Stimulated activated CD8-positive, alpha-beta memory T cell treated with anti-CD3 and anti-CD28 coated beads, Interleukin-12 subunit alpha, Interleukin-12 subunit beta, amount 100 ng/mL, for 1 hour (primary cell): ENCODE data around the gene SGMS2.
A peak's percentile ranks its signal among the peaks of the same experiment; 100 is the strongest.

Experiments used
- DNase-seq: peaks from one replicate; pipeline ENCODE4 v3.0.0-alpha.2; 2020; ENCODE audit warnings: low read depth

SGMS2 gene

GRCh38 chr4:107824350-107825071, at the start of gene SGMS2:
Gene SGMS2, plus strand, starts transcription at chr4:107824932. Its CDS starts 70,622 bp downstream, at chr4:107895554.
- DNase-seq = peak; percentile 4

- no peak for DNase-seq
These were observed 46.8 kb upstream of the SGMS2 start for GRCh38 chr4:107777890-107778289.

- no peak for DNase-seq
These were observed 45.8 kb upstream of the SGMS2 start for GRCh38 chr4:107778784-107779530.

- DNase-seq = no peak
These were observed 44.1 kb upstream of the SGMS2 start for GRCh38 chr4:107780665-107781064.

- DNase-seq = no peak
These were observed 32.8 kb upstream of the SGMS2 start for GRCh38 chr4:107791902-107792301.

GRCh38 chr4:107792711-107793110, 32.0 kb upstream of the SGMS2 start:
- no peak for DNase-seq

GRCh38 chr4:107793996-107794395, 30.7 kb upstream of the SGMS2 start:
- DNase-seq = no peak

GRCh38 chr4:107799669-107800450, 24.9 kb upstream of the SGMS2 start:
- no peak for DNase-seq

- DNase-seq = no peak
These were observed 24.0 kb upstream of the SGMS2 start for GRCh38 chr4:107800706-107801105.

GRCh38 chr4:107801766-107802211, 22.9 kb upstream of the SGMS2 start:
- DNase-seq = no peak

GRCh38 chr4:107804956-107805355, 19.8 kb upstream of the SGMS2 start:
- DNase-seq = no peak

GRCh38 chr4:107806196-107806595, 18.5 kb upstream of the SGMS2 start:
- DNase-seq = no peak

- DNase-seq = no peak
These were observed 16.2 kb upstream of the SGMS2 start for GRCh38 chr4:107808572-107808971.

- DNase-seq = no peak
These were observed 15.5 kb upstream of the SGMS2 start for GRCh38 chr4:107809210-107809609.

GRCh38 chr4:107814758-107815157, 10.0 kb upstream of the SGMS2 start:
- no peak for DNase-seq

- DNase-seq = no peak
These were observed 9.6 kb upstream of the SGMS2 start for GRCh38 chr4:107815158-107815557.

- no peak for DNase-seq
These were observed 6.3 kb upstream of the SGMS2 start for GRCh38 chr4:107818301-107818910.

GRCh38 chr4:107823870-107824349, 822 bp upstream of the SGMS2 start:
- no peak for DNase-seq

- DNase-seq = no peak
These were observed 516 bp downstream of the SGMS2 start for GRCh38 chr4:107825072-107825824.

GRCh38 chr4:107826421-107826980, 1.8 kb downstream of the SGMS2 start:
- no peak for DNase-seq
